HFFc6 (cell line): Measurements from ENCODE around the gene FBXO2. TPM values are rescaled to one million over a fixed set of nuclear protein-coding genes. Genes with fewer than 3 reads are reported as not detected.

Experiments
- DNase-seq: peaks from one replicate; pipeline ENCODE4 v3.0.0-alpha.2; 2018
- H3K27ac Mint-ChIP-seq: 2 replicates; pipeline ENCODE4 v1.8.0; 2020; ENCODE audit warnings: mild to moderate bottlenecking, mixed read lengths
- H3K27me3 Mint-ChIP-seq: 2 replicates; pipeline ENCODE4 v1.8.0; 2021; ENCODE audit warnings: mild to moderate bottlenecking, moderate library complexity, mixed read lengths; ENCODE audit not compliant: insufficient read depth
- H3K36me3 Mint-ChIP-seq: 2 replicates; pipeline ENCODE4 v1.8.0; 2021; ENCODE audit warnings: low read depth, mixed read lengths
- H3K4me1 Mint-ChIP-seq: 2 replicates; pipeline ENCODE4 v1.8.0; 2020; ENCODE audit warnings: low read depth, mixed read lengths
- H3K4me3 Mint-ChIP-seq: 2 replicates; pipeline ENCODE4 v1.8.0; 2020; ENCODE audit warnings: mild to moderate bottlenecking, moderate library complexity, mixed read lengths
- H3K9me3 Mint-ChIP-seq: 2 replicates; pipeline ENCODE4 v1.8.0; 2020; ENCODE audit warnings: mild to moderate bottlenecking, mixed read lengths
- total RNA-seq, 6 experiments: library from RNA; stranded (reverse); fragmentation: NEBNext Ultra II Directional; extraction: Animal tissue kit (Norgen Biotek cat#: 25700); gene quantifications; 2 replicates in 1 of 6; 3 replicates in 5 of 6; pipeline ENCODE4 v1.2.3, GENCODE V29; 2021
- TF ChIP-seq, protein P1 (sequence below): fragments of 200-600 bp; sonication (generic); IDR thresholded peaks from 2 replicates; pipeline ENCODE4 v1.5.0; 2021; ENCODE audit warnings: antibody characterized with exemption, mild to moderate bottlenecking

FBXO2 gene
- total RNA-seq, 6 experiments from 2014 or later, result 0.66 to 1.7 (median 0.78) TPM

DNA sequence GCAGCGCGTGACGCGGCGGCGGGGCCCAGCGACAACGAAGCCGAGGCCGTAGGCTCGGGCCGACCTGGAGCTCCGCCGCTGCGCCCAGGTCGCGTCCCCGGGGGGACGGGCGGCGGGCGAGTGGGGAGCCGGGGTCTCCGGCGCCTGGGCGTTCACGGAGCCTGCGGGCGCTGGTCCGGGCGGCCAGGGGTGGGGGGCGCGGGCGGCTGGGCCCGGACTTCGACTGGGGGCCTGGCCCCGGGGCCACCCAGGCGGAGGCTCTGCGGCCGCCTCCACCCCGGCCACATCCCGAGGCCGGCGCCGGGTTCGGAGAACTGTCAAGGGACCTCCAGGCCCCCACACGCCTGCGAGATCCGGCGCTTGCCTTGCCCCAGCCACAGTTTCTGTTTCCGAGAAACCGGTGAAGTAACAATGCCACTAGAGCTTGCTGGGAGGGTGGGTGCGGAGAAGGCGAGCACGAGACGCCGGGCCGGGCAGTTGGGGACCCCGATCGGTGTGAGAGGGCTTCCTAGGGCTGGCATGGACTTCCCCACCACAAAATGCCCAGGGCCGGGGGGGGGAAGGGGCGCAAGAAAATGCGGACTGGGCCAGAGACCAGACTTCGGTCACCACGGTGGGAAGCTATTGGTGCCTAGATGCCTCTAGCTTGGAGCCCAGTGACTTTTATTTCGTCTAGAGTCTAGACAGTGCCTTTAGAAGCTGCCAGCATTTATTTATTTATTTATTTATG lies 10.3 kb upstream of the FBXO2 start:
- Mint-ChIP-seq H3K4me3 (peak overlapping the region; percentile 78), H3K4me1 (no peaks in the 10 kb centered on the region), H3K9me3 (no peaks in the 10 kb centered on the region), H3K36me3 (0 out of 2 replicates have a peak, but pooled peaks cover 5% of the 10 kb centered on the region), H3K27ac (no peak overlapping the region), H3K27me3 (peaks cover 3% of the 10 kb centered on the region)
- TF ChIP-seq, protein P1, sequence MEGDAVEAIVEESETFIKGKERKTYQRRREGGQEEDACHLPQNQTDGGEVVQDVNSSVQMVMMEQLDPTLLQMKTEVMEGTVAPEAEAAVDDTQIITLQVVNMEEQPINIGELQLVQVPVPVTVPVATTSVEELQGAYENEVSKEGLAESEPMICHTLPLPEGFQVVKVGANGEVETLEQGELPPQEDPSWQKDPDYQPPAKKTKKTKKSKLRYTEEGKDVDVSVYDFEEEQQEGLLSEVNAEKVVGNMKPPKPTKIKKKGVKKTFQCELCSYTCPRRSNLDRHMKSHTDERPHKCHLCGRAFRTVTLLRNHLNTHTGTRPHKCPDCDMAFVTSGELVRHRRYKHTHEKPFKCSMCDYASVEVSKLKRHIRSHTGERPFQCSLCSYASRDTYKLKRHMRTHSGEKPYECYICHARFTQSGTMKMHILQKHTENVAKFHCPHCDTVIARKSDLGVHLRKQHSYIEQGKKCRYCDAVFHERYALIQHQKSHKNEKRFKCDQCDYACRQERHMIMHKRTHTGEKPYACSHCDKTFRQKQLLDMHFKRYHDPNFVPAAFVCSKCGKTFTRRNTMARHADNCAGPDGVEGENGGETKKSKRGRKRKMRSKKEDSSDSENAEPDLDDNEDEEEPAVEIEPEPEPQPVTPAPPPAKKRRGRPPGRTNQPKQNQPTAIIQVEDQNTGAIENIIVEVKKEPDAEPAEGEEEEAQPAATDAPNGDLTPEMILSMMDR, result peak; percentile 36; the same call in 1 of the 2 replicates
- no peak for DNase-seq

DNA sequence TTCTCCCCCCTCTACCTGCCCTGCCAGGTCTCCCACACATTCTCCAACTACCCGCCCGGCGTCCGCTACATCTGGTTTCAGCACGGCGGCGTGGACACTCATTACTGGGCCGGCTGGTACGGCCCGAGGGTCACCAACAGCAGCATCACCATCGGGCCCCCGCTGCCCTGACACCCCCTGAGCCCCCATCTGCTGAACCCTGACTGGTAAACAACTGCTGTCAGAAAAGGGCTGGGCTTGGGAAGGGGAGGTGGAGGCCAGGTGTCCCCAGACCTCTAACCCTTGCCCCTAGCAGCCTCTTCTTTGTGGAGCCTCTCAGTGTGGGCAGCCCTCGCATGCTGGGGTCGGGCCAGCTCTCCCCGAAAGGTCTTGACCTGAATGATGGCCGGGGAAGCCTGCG lies 6.9 kb upstream of the FBXO2 start:
- H3K4me1 Mint-ChIP-seq, result no peaks in the 10 kb centered on the region
- H3K27ac Mint-ChIP-seq, result no peak overlapping the region
- no peaks in the 10 kb centered on the region for H3K9me3 Mint-ChIP-seq
- peaks cover 3% of the 10 kb centered on the region for H3K27me3 Mint-ChIP-seq
- DNase-seq, result no peak
- H3K4me3 Mint-ChIP-seq, result no peak overlapping the region
- TF ChIP-seq, protein P1, result no peak
- 0 out of 2 replicates have a peak, but pooled peaks cover 5% of the 10 kb centered on the region for H3K36me3 Mint-ChIP-seq

DNA sequence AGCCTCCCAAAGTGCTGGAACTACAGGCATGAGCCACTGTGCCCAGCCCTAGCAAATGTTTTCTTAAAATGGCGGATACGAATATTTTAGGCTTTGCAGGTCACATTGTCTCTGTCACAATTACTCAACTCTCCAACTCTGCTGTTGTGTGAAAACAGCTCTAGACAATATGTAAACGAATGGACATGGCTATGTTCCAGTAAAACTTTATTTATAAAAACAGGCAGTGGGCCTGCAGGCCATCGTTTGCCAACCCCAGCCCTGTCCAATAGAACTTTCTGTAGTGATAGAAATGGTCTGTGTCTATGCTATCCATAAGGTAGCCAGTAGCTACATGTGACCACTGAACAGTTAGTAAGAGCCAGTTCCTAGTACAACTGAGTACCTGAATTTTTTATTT lies 5.5 kb upstream of the FBXO2 start:
- no peak overlapping the region for H3K4me3 Mint-ChIP-seq
- TF ChIP-seq, protein P1, result no peak
- 0 out of 2 replicates have a peak, but pooled peaks cover 5% of the 10 kb centered on the region for H3K36me3 Mint-ChIP-seq
- H3K27me3 Mint-ChIP-seq, result peaks cover 3% of the 10 kb centered on the region
- DNase-seq, result no peak
- no peaks in the 10 kb centered on the region for H3K4me1 Mint-ChIP-seq
- no peak overlapping the region for H3K27ac Mint-ChIP-seq
- no peaks in the 10 kb centered on the region for H3K9me3 Mint-ChIP-seq

DNA sequence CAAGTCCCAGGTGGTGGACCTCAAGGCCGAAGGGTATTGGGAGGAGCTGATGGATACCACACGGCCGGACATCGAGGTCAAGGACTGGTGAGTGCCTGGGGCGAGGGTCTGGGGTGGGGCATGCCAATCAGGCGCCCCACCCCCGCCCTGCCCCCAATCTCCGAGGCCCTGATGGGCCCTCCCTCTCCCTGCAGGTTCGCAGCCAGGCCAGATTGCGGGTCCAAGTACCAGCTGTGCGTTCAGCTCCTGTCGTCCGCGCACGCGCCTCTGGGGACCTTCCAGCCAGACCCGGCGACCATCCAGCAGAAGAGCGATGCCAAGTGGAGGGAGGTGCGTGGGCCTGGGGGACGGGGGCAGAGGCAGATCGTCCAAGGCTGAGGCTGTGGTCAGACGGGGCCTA lies 4.3 kb upstream of the FBXO2 start:
- peaks cover 3% of the 10 kb centered on the region for H3K27me3 Mint-ChIP-seq
- 0 out of 2 replicates have a peak, but pooled peaks cover 5% of the 10 kb centered on the region for H3K36me3 Mint-ChIP-seq
- no peak for DNase-seq
- no peak overlapping the region for H3K4me3 Mint-ChIP-seq
- TF ChIP-seq, protein P1, result no peak
- H3K4me1 Mint-ChIP-seq, result no peaks in the 10 kb centered on the region
- H3K9me3 Mint-ChIP-seq, result no peaks in the 10 kb centered on the region
- no peak overlapping the region for H3K27ac Mint-ChIP-seq

DNA sequence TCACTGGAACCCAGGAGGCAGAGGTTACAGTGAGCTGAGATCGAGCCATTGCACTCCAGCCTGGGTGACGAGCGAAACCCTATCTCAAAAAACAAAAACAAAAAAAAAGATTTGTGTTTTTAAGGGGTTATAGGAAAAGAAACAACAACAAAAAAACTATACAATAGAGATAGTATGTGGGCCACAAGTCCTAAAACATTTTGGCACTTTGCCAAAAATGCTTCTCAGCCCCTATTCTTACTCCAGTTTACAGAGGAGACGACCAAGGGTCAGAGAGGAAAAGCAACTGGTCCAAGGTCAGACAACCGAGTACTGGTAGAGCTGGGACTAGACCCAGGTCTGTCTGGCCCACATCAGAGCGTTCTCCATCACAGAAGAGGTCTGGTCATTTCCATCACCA lies 3.4 kb upstream of the FBXO2 start:
- H3K4me3 Mint-ChIP-seq, result no peak overlapping the region
- H3K9me3 Mint-ChIP-seq, result no peaks in the 10 kb centered on the region
- H3K4me1 Mint-ChIP-seq, result no peaks in the 10 kb centered on the region
- peaks cover 4% of the 10 kb centered on the region for H3K27me3 Mint-ChIP-seq
- no peak for DNase-seq
- no peak overlapping the region for H3K27ac Mint-ChIP-seq
- TF ChIP-seq, protein P1, result no peak
- 0 out of 2 replicates have a peak, but pooled peaks cover 5% of the 10 kb centered on the region for H3K36me3 Mint-ChIP-seq
